ENCODE results near the gene PLEKHG4B. TPM values are rescaled to one million over a fixed set of nuclear protein-coding genes. Genes with fewer than 3 reads are reported as not detected.
"Not testable (repeated sequence)": the region's sequence is repeated elsewhere in the genome, so short reads cannot be mapped to it uniquely, and the experiment has no call there.

PLEKHG4B gene
- polyA plus RNA-seq (2013, experiment 1 of 2): 46.5 TPM
- polyA plus RNA-seq (2013, experiment 2 of 2): 48.4 TPM

- no CpG with 5 or more reads among the region's 57 CpGs for WGBS, 2 donors (ENCODE audit: extremely low coverage in 2 of 2, insufficient read length in 2 of 2, insufficient replicate concordance in 1 of 2)
- no peak within 1 kb of the TSS for H2AFZ ChIP-seq (ENCODE audit: low read length)
- peak; percentile 84 for DNase-seq (ENCODE audit: low spot score)
- H3K23ac ChIP-seq (ENCODE audit: low read depth, low read length, poor library complexity): no peak within 1 kb of the TSS
- H2BK12ac ChIP-seq (ENCODE audit: low read length): peak within 1 kb of the TSS; percentile 24
- peak within 1 kb of the TSS; percentile 44 for H2BK120ac ChIP-seq (ENCODE audit: low read depth, low read length)
- peak within 1 kb of the TSS; percentile 63 for H2BK15ac ChIP-seq (ENCODE audit: low read length)
- H3K27ac ChIP-seq (replicated peaks; ENCODE audit: low read length): peak within 1 kb of the TSS; percentile 76
- peak within 1 kb of the TSS; percentile 94 for H3K4ac ChIP-seq (ENCODE audit: low read length)
- H3K79me1 ChIP-seq (ENCODE audit: low read depth, low read length): peaks cover 10% of the 10 kb centered on the region
- H3K9me3 ChIP-seq (replicated peaks in 1 of 2; ENCODE audit: control insufficient read depth in 2 of 2, insufficient read depth in 1 of 2, low read depth in 1 of 2, low read length in 2 of 2): peaks cover 9 to 11% of the 10 kb centered on the region in 2 donors
- peak within 1 kb of the TSS; percentile 25 for H3K14ac ChIP-seq (ENCODE audit: low read length)
- H3K18ac ChIP-seq (ENCODE audit: low read length): peak within 1 kb of the TSS; percentile 96
- H3K4me3 ChIP-seq (ENCODE audit: low read length in 2 of 2): peak within 1 kb of the TSS in 1 of 2 donors; percentile 80
- no peak within 1 kb of the TSS for H4K8ac ChIP-seq (ENCODE audit: low read depth, low read length)
- peak within 1 kb of the TSS; percentile 46 for H3K4me2 ChIP-seq (ENCODE audit: insufficient read depth, low read length, poor library complexity, severe bottlenecking)
- peak within 1 kb of the TSS; percentile 94 for H2AK5ac ChIP-seq (ENCODE audit: low read depth, low read length)
- peak within 1 kb of the TSS; percentile 56 for H4K91ac ChIP-seq (ENCODE audit: low read depth, low read length, poor library complexity)
- peaks cover 14 to 21% of the 10 kb centered on the region in 2 donors for H3K36me3 ChIP-seq (replicated peaks in 1 of 2; ENCODE audit: control insufficient read depth in 2 of 2, insufficient read depth in 2 of 2, low read length in 2 of 2)
- H3K9ac ChIP-seq (ENCODE audit: low read depth, low read length, poor library complexity): peak within 1 kb of the TSS; percentile 85
- H3K27me3 ChIP-seq (ENCODE audit: control insufficient read depth in 3 of 3, insufficient read depth in 3 of 3, low read depth in 1 of 3, low read length in 3 of 3): no peaks in the 10 kb centered on the region
- peaks cover 2 to 23% of the 10 kb centered on the region in 2 donors for H3K4me1 ChIP-seq (ENCODE audit: control insufficient read depth in 2 of 2, insufficient read depth in 1 of 2, low read depth in 1 of 2, low read length in 2 of 2)
- peak within 1 kb of the TSS; percentile 79 for H2BK5ac ChIP-seq (ENCODE audit: low read length)
Measured at GRCh38 chr5:91556-92263, at the start of gene PLEKHG4B. Gene PLEKHG4B (plus strand): TSS chr5:92168. CDS start chr5:92232, 64 bp downstream.

- no peak overlapping the region for H2AK5ac ChIP-seq (ENCODE audit: low read depth, low read length)
- WGBS, 2 donors (ENCODE audit: extremely low coverage in 2 of 2, insufficient read length in 2 of 2, insufficient replicate concordance in 1 of 2): no CpG with 5 or more reads among the region's 6 CpGs
- H4K8ac ChIP-seq (ENCODE audit: low read depth, low read length): no peak overlapping the region
- peaks cover 0 to 4% of the 10 kb centered on the region in 2 donors for H3K4me1 ChIP-seq (ENCODE audit: control insufficient read depth in 2 of 2, insufficient read depth in 1 of 2, low read depth in 1 of 2, low read length in 2 of 2)
- H3K4me3 ChIP-seq (ENCODE audit: low read length in 2 of 2): no peak overlapping the region
- H3K18ac ChIP-seq (ENCODE audit: low read length): no peak overlapping the region
- H2AFZ ChIP-seq (ENCODE audit: low read length): no peak overlapping the region
- H3K27me3 ChIP-seq (ENCODE audit: control insufficient read depth in 3 of 3, insufficient read depth in 3 of 3, low read depth in 1 of 3, low read length in 3 of 3): peaks cover 0 to 31% (median 0%) of the 10 kb centered on the region in 3 experiments
- H3K4me2 ChIP-seq (ENCODE audit: insufficient read depth, low read length, poor library complexity, severe bottlenecking): no peak overlapping the region
- DNase-seq (ENCODE audit: low spot score): no peak
- no peak overlapping the region for H3K9ac ChIP-seq (ENCODE audit: low read depth, low read length, poor library complexity)
- no peak overlapping the region for H3K14ac ChIP-seq (ENCODE audit: low read length)
- no peak overlapping the region for H3K27ac ChIP-seq (replicated peaks; ENCODE audit: low read length)
- H3K79me1 ChIP-seq (ENCODE audit: low read depth, low read length): no peaks in the 10 kb centered on the region
- H2BK15ac ChIP-seq (ENCODE audit: low read length): no peak overlapping the region
- H3K9me3 ChIP-seq (replicated peaks in 1 of 2; ENCODE audit: control insufficient read depth in 2 of 2, insufficient read depth in 1 of 2, low read depth in 1 of 2, low read length in 2 of 2): no peaks in the 10 kb centered on the region
- no peak overlapping the region for H3K23ac ChIP-seq (ENCODE audit: low read depth, low read length, poor library complexity)
- H2BK12ac ChIP-seq (ENCODE audit: low read length): no peak overlapping the region
- H3K36me3 ChIP-seq (replicated peaks in 1 of 2; ENCODE audit: control insufficient read depth in 2 of 2, insufficient read depth in 2 of 2, low read length in 2 of 2): no peaks in the 10 kb centered on the region
- no peak overlapping the region for H4K91ac ChIP-seq (ENCODE audit: low read depth, low read length, poor library complexity)
- H2BK5ac ChIP-seq (ENCODE audit: low read length): no peak overlapping the region
- no peak overlapping the region for H3K4ac ChIP-seq (ENCODE audit: low read length)
- H2BK120ac ChIP-seq (ENCODE audit: low read depth, low read length): no peak overlapping the region
Measured at GRCh38 chr5:42250-42649, 49.7 kb upstream of the PLEKHG4B start.

- Histone ChIP-seq H3K14ac (ENCODE audit: low read length) (no peak overlapping the region), H4K8ac (ENCODE audit: low read depth, low read length) (no peak overlapping the region), H3K4me1 (ENCODE audit: control insufficient read depth in 2 of 2, insufficient read depth in 1 of 2, low read depth in 1 of 2, low read length in 2 of 2) (peaks cover 2 to 9% of the 10 kb centered on the region in 2 donors), H3K9me3 (replicated peaks in 1 of 2; ENCODE audit: control insufficient read depth in 2 of 2, insufficient read depth in 1 of 2, low read depth in 1 of 2, low read length in 2 of 2) (no peaks in the 10 kb centered on the region), H3K4ac (ENCODE audit: low read length) (no peak overlapping the region), H3K9ac (ENCODE audit: low read depth, low read length, poor library complexity) (peak overlapping the region; percentile 39), H3K4me2 (ENCODE audit: insufficient read depth, low read length, poor library complexity, severe bottlenecking) (no peak overlapping the region), H2BK15ac (ENCODE audit: low read length) (no peak overlapping the region), H3K18ac (ENCODE audit: low read length) (no peak overlapping the region), H3K27ac (replicated peaks; ENCODE audit: low read length) (no peak overlapping the region), H3K27me3 (ENCODE audit: control insufficient read depth in 3 of 3, insufficient read depth in 3 of 3, low read depth in 1 of 3, low read length in 3 of 3) (peaks cover 0 to 51% (median 30%) of the 10 kb centered on the region in 3 experiments), H2AK5ac (ENCODE audit: low read depth, low read length) (no peak overlapping the region), H3K4me3 (ENCODE audit: low read length in 2 of 2) (peak overlapping the region in 1 of 2 donors; percentile 1), H3K23ac (ENCODE audit: low read depth, low read length, poor library complexity) (no peak overlapping the region), H4K91ac (ENCODE audit: low read depth, low read length, poor library complexity) (no peak overlapping the region), H2BK120ac (ENCODE audit: low read depth, low read length) (no peak overlapping the region), H2BK12ac (ENCODE audit: low read length) (no peak overlapping the region), H2AFZ (ENCODE audit: low read length) (no peak overlapping the region), H3K36me3 (replicated peaks in 1 of 2; ENCODE audit: control insufficient read depth in 2 of 2, insufficient read depth in 2 of 2, low read length in 2 of 2) (no peaks in the 10 kb centered on the region), H2BK5ac (ENCODE audit: low read length) (no peak overlapping the region), H3K79me1 (ENCODE audit: low read depth, low read length) (no peaks in the 10 kb centered on the region)
- no peak for DNase-seq (ENCODE audit: low spot score)
- WGBS, 2 donors (ENCODE audit: extremely low coverage in 2 of 2, insufficient read length in 2 of 2, insufficient replicate concordance in 1 of 2): no CpG with 5 or more reads among the region's 2 CpGs
Measured at GRCh38 chr5:48192-48591, 43.8 kb upstream of the PLEKHG4B start.

GRCh38 chr5:49530-49929 lies 42.4 kb upstream of the PLEKHG4B start:
- not testable (repeated sequence) for H2BK15ac ChIP-seq (ENCODE audit: low read length); H3K18ac ChIP-seq (ENCODE audit: low read length); H3K36me3 ChIP-seq (replicated peaks in 1 of 2; ENCODE audit: control insufficient read depth in 2 of 2, insufficient read depth in 2 of 2, low read length in 2 of 2); H3K14ac ChIP-seq (ENCODE audit: low read length); H3K9ac ChIP-seq (ENCODE audit: low read depth, low read length, poor library complexity); H3K9me3 ChIP-seq (replicated peaks in 1 of 2; ENCODE audit: control insufficient read depth in 2 of 2, insufficient read depth in 1 of 2, low read depth in 1 of 2, low read length in 2 of 2); H3K23ac ChIP-seq (ENCODE audit: low read depth, low read length, poor library complexity); H3K79me1 ChIP-seq (ENCODE audit: low read depth, low read length); H2BK12ac ChIP-seq (ENCODE audit: low read length); H2AK5ac ChIP-seq (ENCODE audit: low read depth, low read length); H3K27ac ChIP-seq (replicated peaks; ENCODE audit: low read length); H3K4me3 ChIP-seq (ENCODE audit: low read length in 2 of 2); H2AFZ ChIP-seq (ENCODE audit: low read length); H4K91ac ChIP-seq (ENCODE audit: low read depth, low read length, poor library complexity); H2BK120ac ChIP-seq (ENCODE audit: low read depth, low read length); H3K4ac ChIP-seq (ENCODE audit: low read length); H3K4me2 ChIP-seq (ENCODE audit: insufficient read depth, low read length, poor library complexity, severe bottlenecking); DNase-seq (ENCODE audit: low spot score); H4K8ac ChIP-seq (ENCODE audit: low read depth, low read length); H2BK5ac ChIP-seq (ENCODE audit: low read length)
- peaks cover 0 to 51% (median 30%) of the 10 kb centered on the region in 3 experiments for H3K27me3 ChIP-seq (ENCODE audit: control insufficient read depth in 3 of 3, insufficient read depth in 3 of 3, low read depth in 1 of 3, low read length in 3 of 3)
- H3K4me1 ChIP-seq (ENCODE audit: control insufficient read depth in 2 of 2, insufficient read depth in 1 of 2, low read depth in 1 of 2, low read length in 2 of 2): peaks cover 5 to 12% of the 10 kb centered on the region in 2 donors
- WGBS, 2 donors (ENCODE audit: extremely low coverage in 2 of 2, insufficient read length in 2 of 2, insufficient replicate concordance in 1 of 2): no CpG with 5 or more reads among the region's 5 CpGs

Measured in neuronal stem cell (in vitro differentiated cells).